Left lung (tissue), 10 donors: ENCODE results near the gene ERICH2. TPM values are rescaled to one million over a fixed set of nuclear protein-coding genes. Genes with fewer than 3 reads are reported as not detected.

Source experiments
- ATAC-seq: fragments of 200-7000 bp; cut with Tn5 transposase; one replicate; pipeline ENCODE4 v1.9.1; 2020; ENCODE audit warnings: moderate library complexity
- DNase-seq, 4 donors: peaks; one replicate each; pipeline ENCODE4 v3.0.0-alpha.2; 2013 to 2020
- H3K27ac ChIP-seq, 2 donors: fragments of 200-600 bp; sonication (generic) in 1 of 2; one replicate each; pipeline versions ENCODE4 v1.5.0 to v1.8.0; 2020 to 2021
- H3K27me3 ChIP-seq, 2 donors: fragments of 200-600 bp; sonication (generic) in 1 of 2; one replicate each; pipeline versions ENCODE4 v1.5.0 to v1.8.0; 2020 to 2021
- H3K36me3 ChIP-seq, 2 donors: fragments of 200-600 bp; sonication (generic) in 1 of 2; one replicate each; pipeline versions ENCODE4 v1.5.0 to v1.8.0; 2020 to 2021
- H3K4me1 ChIP-seq, 2 donors: fragments of 200-600 bp; one replicate each; pipeline ENCODE4 v1.8.0; 2021
- H3K4me3 ChIP-seq, 2 donors: fragments of 200-600 bp; sonication (generic) in 1 of 2; one replicate each; pipeline versions ENCODE4 v1.5.0 to v1.8.0; 2020 to 2021; ENCODE audit warnings: mild to moderate bottlenecking in 1 of 2
- H3K9me3 ChIP-seq, 2 donors: fragments of 200-600 bp; sonication (generic) in 1 of 2; one replicate each; pipeline versions ENCODE4 v1.5.0 to v1.8.0; 2020 to 2021
- intact Hi-C, 2 donors: fragments of 100-400 bp; cut with DNase I; formaldehyde crosslinking; loops; one replicate each; pipeline versions ENCODE4 v1.11.2 to v1.14.2; 2022
- polyA plus RNA-seq, 6 donors: library from polyadenylated mRNA; unstranded; fragments of 120-200 nt; gene quantifications; one replicate each; pipeline ENCODE4 v1.2.1, GENCODE V29; 2013; ENCODE audit not compliant: insufficient read length in 6 of 6
- total RNA-seq, 2 donors: library from RNA; stranded (reverse); fragmentation: NEBNext Ultra II Directional; extraction: Animal tissue kit (Norgen Biotek cat#: 25700); gene quantifications; one replicate each; pipeline ENCODE4 v1.2.1, GENCODE V29; 2021
- TF ChIP-seq, protein P1 (sequence below), 2 donors: fragments of 200-600 bp; sonication (generic) in 1 of 2; IDR thresholded peaks; one replicate each; pipeline versions ENCODE4 v1.5.0 to v1.8.0; 2021; ENCODE audit warnings: antibody characterized with exemption in 2 of 2
- donor health status: DM: no; HTN: yes; CAD: no.
- donor health status: DM: no; HTN: no; CAD: no.

The ERICH2 gene
- total and polyA plus RNA-seq, 8 donors: 3.3 to 14.4 (median 11.5) TPM

GRCh38 chr2:170779304-170779703 is 9.1 kb downstream of the ERICH2 start:
- Histone ChIP-seq H3K4me1 (no peaks in the 10 kb centered on the region), H3K9me3 (no peaks in the 10 kb centered on the region), H3K27me3 (peaks cover 0 to 9% of the 10 kb centered on the region in 2 donors), H3K36me3 (no peaks in the 10 kb centered on the region), H3K4me3 (no peak overlapping the region), H3K27ac (peak overlapping the region in 1 of 2 donors; percentile 1)
- TF ChIP-seq, protein P1, sequence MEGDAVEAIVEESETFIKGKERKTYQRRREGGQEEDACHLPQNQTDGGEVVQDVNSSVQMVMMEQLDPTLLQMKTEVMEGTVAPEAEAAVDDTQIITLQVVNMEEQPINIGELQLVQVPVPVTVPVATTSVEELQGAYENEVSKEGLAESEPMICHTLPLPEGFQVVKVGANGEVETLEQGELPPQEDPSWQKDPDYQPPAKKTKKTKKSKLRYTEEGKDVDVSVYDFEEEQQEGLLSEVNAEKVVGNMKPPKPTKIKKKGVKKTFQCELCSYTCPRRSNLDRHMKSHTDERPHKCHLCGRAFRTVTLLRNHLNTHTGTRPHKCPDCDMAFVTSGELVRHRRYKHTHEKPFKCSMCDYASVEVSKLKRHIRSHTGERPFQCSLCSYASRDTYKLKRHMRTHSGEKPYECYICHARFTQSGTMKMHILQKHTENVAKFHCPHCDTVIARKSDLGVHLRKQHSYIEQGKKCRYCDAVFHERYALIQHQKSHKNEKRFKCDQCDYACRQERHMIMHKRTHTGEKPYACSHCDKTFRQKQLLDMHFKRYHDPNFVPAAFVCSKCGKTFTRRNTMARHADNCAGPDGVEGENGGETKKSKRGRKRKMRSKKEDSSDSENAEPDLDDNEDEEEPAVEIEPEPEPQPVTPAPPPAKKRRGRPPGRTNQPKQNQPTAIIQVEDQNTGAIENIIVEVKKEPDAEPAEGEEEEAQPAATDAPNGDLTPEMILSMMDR (IDR thresholded peaks at IDR 0.05): no peak
- intact Hi-C loops: no loop called here
- ATAC-seq (no peak), DNase-seq (no peak)

GRCh38 chr2:170782673-170783072 is 12.5 kb downstream of the ERICH2 start:
- Histone ChIP-seq H3K9me3 (no peaks in the 10 kb centered on the region), H3K27ac (no peak overlapping the region), H3K4me3 (no peak overlapping the region), H3K4me1 (no peaks in the 10 kb centered on the region), H3K27me3 (peaks cover 0 to 6% of the 10 kb centered on the region in 2 donors), H3K36me3 (no peaks in the 10 kb centered on the region)
- DNase-seq: no peak
- intact Hi-C loops: no loop called here
- TF ChIP-seq, protein P1 (IDR thresholded peaks at IDR 0.05): no peak
- no peak for ATAC-seq

DNA sequence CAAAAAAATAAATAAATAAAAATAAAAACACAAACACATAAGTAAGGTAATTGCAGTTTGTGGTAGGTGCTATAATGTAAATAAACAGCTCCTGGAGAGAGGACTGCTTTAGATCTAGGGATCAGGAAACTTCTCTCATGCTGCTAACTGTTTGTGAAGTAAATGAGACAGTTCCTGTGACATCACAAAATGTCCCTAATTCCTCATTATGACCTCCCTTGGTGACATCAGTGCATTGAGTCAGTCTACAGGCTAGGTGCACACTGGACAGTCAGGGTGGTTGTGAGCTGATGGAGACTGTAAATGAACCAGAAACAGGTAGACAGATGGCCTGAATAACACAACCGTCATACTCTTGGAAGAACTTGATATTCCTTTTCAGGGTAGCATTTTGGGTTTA is 13.4 kb downstream of the ERICH2 start:
- intact Hi-C loops: no loop called here
- DNase-seq (no peak), ATAC-seq (no peak)
- Histone ChIP-seq H3K27ac (no peak overlapping the region), H3K36me3 (no peaks in the 10 kb centered on the region), H3K4me1 (no peaks in the 10 kb centered on the region), H3K9me3 (no peaks in the 10 kb centered on the region), H3K4me3 (no peak overlapping the region), H3K27me3 (peaks cover 0 to 6% of the 10 kb centered on the region in 2 donors)
- TF ChIP-seq, protein P1 (IDR thresholded peaks at IDR 0.05): no peak

DNA sequence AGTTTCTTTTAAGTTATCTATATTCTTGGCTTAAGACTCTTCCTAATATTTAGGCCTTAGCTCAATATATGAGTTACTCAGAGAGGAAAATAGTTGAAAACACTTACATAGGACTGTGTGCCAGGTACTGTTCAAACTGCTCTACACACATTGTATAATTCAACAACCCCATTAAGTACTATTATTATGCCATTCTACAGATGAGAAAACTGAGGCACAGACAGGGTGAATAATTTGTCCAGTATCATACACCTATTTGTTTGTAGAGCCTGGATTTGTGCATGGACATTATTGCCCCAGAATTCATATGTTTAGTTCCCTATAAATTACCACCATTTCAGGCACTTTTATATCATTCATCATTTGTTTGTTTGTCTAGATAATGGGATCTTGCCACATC is 28.8 kb downstream of the ERICH2 start:
- intact Hi-C loops: no loop called here
- TF ChIP-seq, protein P1 (IDR thresholded peaks at IDR 0.05): no peak
- Histone ChIP-seq H3K27me3 (peaks cover 0 to 4% of the 10 kb centered on the region in 2 donors), H3K36me3 (no peaks in the 10 kb centered on the region), H3K27ac (no peak overlapping the region), H3K4me1 (no peaks in the 10 kb centered on the region), H3K9me3 (no peaks in the 10 kb centered on the region), H3K4me3 (no peak overlapping the region)
- DNase-seq (no peak), ATAC-seq (no peak)

DNA sequence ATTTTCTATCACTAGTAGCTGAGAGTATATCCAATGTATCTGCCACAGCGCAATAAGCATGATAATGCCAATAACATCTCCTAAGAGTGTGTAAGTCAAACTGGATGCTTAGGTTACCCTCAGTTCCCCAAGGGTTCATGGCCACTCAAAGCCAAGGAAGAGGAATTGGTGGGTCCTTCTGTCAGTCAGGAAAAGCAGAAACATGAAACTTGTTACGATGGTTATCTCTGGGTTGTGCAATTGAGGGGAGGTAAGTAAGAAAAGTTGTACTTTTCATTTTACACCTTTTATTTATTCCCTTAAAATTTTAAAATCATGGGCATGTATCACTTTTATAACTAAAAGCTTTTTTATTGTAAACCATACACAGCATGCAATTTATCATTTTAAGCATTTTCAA is 36.4 kb downstream of the ERICH2 start:
- Histone ChIP-seq H3K4me3 (no peak overlapping the region), H3K9me3 (no peaks in the 10 kb centered on the region), H3K27me3 (no peaks in the 10 kb centered on the region), H3K36me3 (no peaks in the 10 kb centered on the region), H3K4me1 (no peaks in the 10 kb centered on the region), H3K27ac (no peak overlapping the region)
- TF ChIP-seq, protein P1 (IDR thresholded peaks at IDR 0.05): no peak
- ATAC-seq (no peak), DNase-seq (no peak)
- intact Hi-C loops: no loop called here
